H1 (cell line): ENCODE results near the gene MIA3. TPM values are rescaled to one million over a fixed set of nuclear protein-coding genes. Genes with fewer than 3 reads are reported as not detected.

Experiments
- CTCF ChIA-PET: fragments of 300-600 bp; sonication (Branson Sonifier 250); formaldehyde crosslinking; loops from one replicate; lab custom pipeline; 2021; ENCODE audit not compliant: partially characterized antibody; lab: Charles Lee
- POLR2A ChIA-PET: fragments of 300-600 bp; sonication (Branson Sonifier 250); formaldehyde crosslinking; loops from one replicate; lab custom pipeline; 2021; ENCODE audit warnings: inconsistent platforms; ENCODE audit not compliant: partially characterized antibody; lab: Charles Lee
- DNase-seq, 2 experiments: peaks; one replicate each; pipeline versions ENCODE4 v3.0.0 to v3.0.0-alpha.2; 2010 to 2022; ENCODE audit warnings: low spot score in 2 of 2, low read depth in 1 of 2, mixed read lengths in 1 of 2
- FAIRE-seq: peaks from 2 replicates; lab custom pipeline; 2011; peaks lifted over from hg19 to GRCh38; lab: Jason Lieb, UNC
- H2AFZ ChIP-seq: 2 replicates; pipeline ENCODE4 v1.8.1; 2012; ENCODE audit warnings: low read length, inconsistent platforms
- H2AK5ac ChIP-seq: 2 replicates; pipeline ENCODE4 v1.6.1; 2013; ENCODE audit warnings: low read depth, low read length
- H2BK120ac ChIP-seq: replicated peaks from 2 replicates; pipeline ENCODE3; 2013; ENCODE audit warnings: low read depth, low read length, inconsistent platforms
- H2BK12ac ChIP-seq: 2 replicates; pipeline ENCODE4 v1.6.1; 2013; ENCODE audit warnings: low read depth, low read length
- H2BK15ac ChIP-seq: 2 replicates; pipeline ENCODE4 v1.6.1; 2013; ENCODE audit warnings: low read length
- H2BK20ac ChIP-seq: 2 replicates; pipeline ENCODE4 v1.6.1; 2013; ENCODE audit warnings: low read length
- H2BK5ac ChIP-seq: 2 replicates; pipeline ENCODE4 v1.6.1; 2013; ENCODE audit warnings: low read depth, low read length
- H3K14ac ChIP-seq: 2 replicates; pipeline ENCODE4 v1.6.1; 2013; ENCODE audit warnings: inconsistent platforms; ENCODE audit not compliant: insufficient read length
- H3K18ac ChIP-seq: 2 replicates; pipeline ENCODE4 v1.6.1; 2013; ENCODE audit warnings: low read length; ENCODE audit errors: extremely low read depth
- H3K23ac ChIP-seq: 2 replicates; pipeline ENCODE4 v1.6.1; 2013; ENCODE audit warnings: inconsistent platforms; ENCODE audit not compliant: insufficient read length
- H3K23me2 ChIP-seq: 2 replicates; pipeline ENCODE4 v1.6.1; 2013; ENCODE audit warnings: low read depth, low read length
- H3K27ac ChIP-seq: 2 replicates; pipeline ENCODE4 v1.6.1; 2011; ENCODE audit warnings: low read depth, low read length, inconsistent platforms
- H3K27me3 ChIP-seq, 4 experiments: replicated peaks in 1 of 4; 1 replicate in 1 of 4; 2 replicates in 3 of 4; pipeline versions ENCODE4 v1.6.1 to v1.8.1; 2011 to 2013; ENCODE audit warnings: low read length in 3 of 4, mild to moderate bottlenecking in 3 of 4, inconsistent platforms in 2 of 4, mixed read lengths in 2 of 4, moderate library complexity in 1 of 4; ENCODE audit not compliant: control insufficient read depth in 3 of 4, insufficient read depth in 3 of 4; ENCODE audit errors: extremely low read depth in 1 of 4
- H3K36me3 ChIP-seq, 4 experiments: 2 replicates each; pipeline versions ENCODE4 v1.6.1 to v1.8.1; 2011 to 2013; ENCODE audit warnings: mild to moderate bottlenecking in 4 of 4, low read length in 3 of 4, moderate library complexity in 2 of 4, control low read depth in 1 of 4, inconsistent platforms in 1 of 4; ENCODE audit not compliant: insufficient read depth in 4 of 4, control insufficient read depth in 2 of 4
- H3K4ac ChIP-seq: replicated peaks from 2 replicates; pipeline ENCODE3; 2013; ENCODE audit warnings: low read length, low read depth, mixed read lengths, inconsistent platforms; ENCODE audit not compliant: insufficient read length
- H3K4me1 ChIP-seq, 4 experiments: replicated peaks in 1 of 4; 1 replicate in 1 of 4; 2 replicates in 3 of 4; pipeline versions ENCODE4 v1.6.1 to v1.8.1; 2011 to 2013; ENCODE audit warnings: low read length in 3 of 4, inconsistent platforms in 2 of 4, mixed read lengths in 1 of 4; ENCODE audit not compliant: insufficient read depth in 4 of 4, control insufficient read depth in 3 of 4
- H3K4me2 ChIP-seq, 2 experiments: 2 replicates each; pipeline versions ENCODE4 v1.6.1 to v1.8.1; 2011 to 2013; ENCODE audit warnings: low read depth in 2 of 2, low read length in 2 of 2, control low read depth in 1 of 2, inconsistent platforms in 1 of 2, mild to moderate bottlenecking in 1 of 2; ENCODE audit not compliant: insufficient read depth in 1 of 2
- H3K4me3 ChIP-seq, 4 experiments: fragments of 200-600, 300-600 bp in 1 of 4; sonication (generic), shearing (Covaris generic), sonication (Bioruptor Twin) in 1 of 4; 2 replicates each; pipeline versions ENCODE4 v1.5.1 to v1.8.1; 2011 to 2016; ENCODE audit warnings: low read length in 4 of 4, low read depth in 3 of 4, control low read depth in 2 of 4, inconsistent platforms in 2 of 4, mild to moderate bottlenecking in 2 of 4, mixed read lengths in 1 of 4, moderate library complexity in 1 of 4; ENCODE audit not compliant: insufficient read depth in 2 of 4; ENCODE audit errors: extremely low read depth in 1 of 4
- H3K56ac ChIP-seq: replicated peaks from 2 replicates; pipeline ENCODE3; 2013; ENCODE audit warnings: low read depth, mild to moderate bottlenecking, mixed read lengths, low read length, inconsistent platforms; ENCODE audit not compliant: insufficient read length
- H3K79me1 ChIP-seq: 2 replicates; pipeline ENCODE4 v1.6.1; 2013; ENCODE audit warnings: low read depth, low read length, control low read depth
- H3K79me2 ChIP-seq, 2 experiments: 2 replicates each; pipeline versions ENCODE4 v1.6.1 to v1.8.1; 2012 to 2013; ENCODE audit warnings: low read length in 2 of 2, mild to moderate bottlenecking in 2 of 2, inconsistent platforms in 1 of 2; ENCODE audit not compliant: insufficient read depth in 2 of 2, control insufficient read depth in 1 of 2
- H3K9ac ChIP-seq, 4 experiments: replicated peaks in 1 of 4; 1 replicate in 1 of 4; 2 replicates in 3 of 4; pipeline versions ENCODE4 v1.6.1 to v1.8.1; 2011 to 2013; ENCODE audit warnings: low read depth in 3 of 4, low read length in 3 of 4, control low read depth in 2 of 4, mild to moderate bottlenecking in 2 of 4, moderate library complexity in 2 of 4, inconsistent platforms in 1 of 4; ENCODE audit errors: extremely low read depth in 1 of 4
- H3K9me3 ChIP-seq, 2 experiments: 2 replicates each; pipeline versions ENCODE4 v1.6.1 to v1.8.1; 2012 to 2013; ENCODE audit warnings: mild to moderate bottlenecking in 2 of 2, moderate library complexity in 2 of 2, control low read depth in 1 of 2, inconsistent platforms in 1 of 2, low read depth in 1 of 2, low read length in 1 of 2, mixed read lengths in 1 of 2; ENCODE audit not compliant: insufficient read depth in 2 of 2
- H4K20me1 ChIP-seq, 2 experiments: replicated peaks in 1 of 2; 2 replicates each; pipeline versions ENCODE3 to v1.8.1; 2011 to 2013; ENCODE audit warnings: inconsistent platforms in 2 of 2, low read length in 2 of 2, mild to moderate bottlenecking in 1 of 2; ENCODE audit not compliant: insufficient read depth in 2 of 2, control insufficient read depth in 1 of 2
- H4K5ac ChIP-seq: 2 replicates; pipeline ENCODE4 v1.6.1; 2013; ENCODE audit warnings: low read length, low read depth, mixed read lengths, inconsistent platforms; ENCODE audit not compliant: insufficient read length
- H4K8ac ChIP-seq: 2 replicates; pipeline ENCODE4 v1.8.0; 2013; ENCODE audit warnings: mild to moderate bottlenecking, moderate library complexity, low read length, inconsistent platforms; ENCODE audit not compliant: insufficient read depth; ENCODE audit errors: extremely low read depth
- H4K91ac ChIP-seq: replicated peaks from 2 replicates; pipeline ENCODE3; 2013; ENCODE audit warnings: low read length, mixed read lengths, inconsistent platforms; ENCODE audit not compliant: insufficient read length
- ASH2L ChIP-seq: fragments of 200-600, 300-600 bp; sonication (generic); IDR thresholded peaks from one replicate; pipeline ENCODE4 v1.7.1; 2017; ENCODE audit warnings: low read length
- CREB1 ChIP-seq: IDR thresholded peaks from 2 replicates; pipeline ENCODE4 v1.6.1; 2012; ENCODE audit warnings: inconsistent platforms
- EP300 ChIP-seq, 2 experiments: IDR thresholded peaks; 1 replicate in 1 of 2; 2 replicates in 1 of 2; pipeline ENCODE4 v1.6.1; 2011 to 2012; ENCODE audit warnings: low read depth in 2 of 2, low read length in 2 of 2, mild to moderate bottlenecking in 2 of 2, borderline replicate concordance in 1 of 2, inconsistent platforms in 1 of 2, moderate library complexity in 1 of 2
- HDAC2 ChIP-seq, 2 experiments: fragments of 300-600 bp in 1 of 2; sonication (generic) in 1 of 2; IDR thresholded peaks; 2 replicates each; pipeline ENCODE4 v1.6.1; 2011 to 2012; ENCODE audit warnings: low read depth in 2 of 2, low read length in 2 of 2, mild to moderate bottlenecking in 2 of 2, moderate library complexity in 2 of 2, borderline replicate concordance in 1 of 2, inconsistent platforms in 1 of 2
- KDM5A ChIP-seq: fragments of 200-600 bp; IDR thresholded peaks from 2 replicates; pipeline ENCODE4 v1.7.1; 2012; ENCODE audit warnings: mild to moderate bottlenecking, low read length, inconsistent platforms, mixed read lengths
- PHF8 ChIP-seq: fragments of 200-600 bp; sonication (generic); conservative IDR thresholded peaks from 2 replicates; pipeline ENCODE4 v1.7.1; 2012; ENCODE audit warnings: low read depth, mild to moderate bottlenecking, inconsistent platforms, low read length, moderate library complexity
- POLR2A ChIP-seq, 2 experiments: IDR thresholded peaks; 1 replicate in 1 of 2; 2 replicates in 1 of 2; pipeline ENCODE4 v1.6.1; 2011; ENCODE audit warnings: low read depth in 2 of 2, low read length in 2 of 2, mild to moderate bottlenecking in 2 of 2; ENCODE audit errors: control extremely low read depth in 1 of 2
- POU5F1 ChIP-seq: IDR thresholded peaks from 2 replicates; pipeline ENCODE4 v1.6.1; 2011; ENCODE audit warnings: low read depth, mild to moderate bottlenecking, low read length, moderate library complexity
- RAD21 ChIP-seq, 2 experiments: IDR thresholded peaks in 1 of 2; conservative IDR thresholded peaks in 1 of 2; 2 replicates each; pipeline ENCODE4 v1.6.1; 2011; ENCODE audit warnings: low read depth in 2 of 2, low read length in 2 of 2, improper control_type of control experiment in 1 of 2, inconsistent platforms in 1 of 2, mild to moderate bottlenecking in 1 of 2, moderate library complexity in 1 of 2
- SIRT6 ChIP-seq: IDR thresholded peaks from one replicate; pipeline ENCODE4 v1.7.1; 2012; ENCODE audit warnings: low read length, inconsistent platforms
- SRF ChIP-seq: IDR thresholded peaks from 2 replicates; pipeline ENCODE4 v1.6.1; 2011; ENCODE audit warnings: mild to moderate bottlenecking, low read depth, low read length, moderate library complexity
- WGBS, 2 experiments: shearing (Covaris generic) in 1 of 2; methylation state at CpG; one replicate each; pipeline versions ENCODE4 v1.1.6 to v1.1.7; 2013 to 2015; ENCODE audit warnings: low lambda C conversion rate in 2 of 2, mixed read lengths in 2 of 2, inconsistent platforms in 1 of 2, low coverage in 1 of 2, missing lambda C conversion rate in 1 of 2; ENCODE audit not compliant: insufficient replicate concordance in 2 of 2, insufficient coverage in 1 of 2, insufficient read length in 1 of 2; ENCODE audit errors: extremely low coverage in 1 of 2, missing lambda C conversion rate in 1 of 2; 5-methylcytosine and 5-hydroxymethylcytosine counted together
- polyA plus RNA-seq, 7 experiments: library from polyadenylated mRNA; depleted of rRNA in 3 of 7; stranded (reverse) in 5 of 7; unstranded in 2 of 7; fragments of >200 nt in 5 of 7; fragments of 200-250 nt in 2 of 7; gene quantifications; 1 replicate in 5 of 7; 2 replicates in 1 of 7; 4 replicates in 1 of 7; pipeline versions ENCODE4 v1.2.1 to v1.2.3, GENCODE V29; 2011 to 2013; ENCODE audit warnings: missing spikeins in 2 of 7, mixed read lengths in 2 of 7
- total RNA-seq: library from RNA; stranded (reverse); fragmentation: NEBNext Ultra II Directional; extraction: Animal tissue kit (Norgen Biotek cat#: 25700); gene quantifications from 2 replicates; pipeline ENCODE4 v1.2.1, GENCODE V29; 2021
- TF ChIP-seq, protein P1 (sequence below): IDR thresholded peaks from 2 replicates; pipeline ENCODE4 v1.6.1; 2011; ENCODE audit warnings: low read length, improper control_type of control experiment

Gene MIA3
- total and polyA plus RNA-seq, 2 of the 8 experiments (the other 6 are each of a cell fraction or from before 2014, with no cell fraction given), result 69.0 to 105 TPM

DNA sequence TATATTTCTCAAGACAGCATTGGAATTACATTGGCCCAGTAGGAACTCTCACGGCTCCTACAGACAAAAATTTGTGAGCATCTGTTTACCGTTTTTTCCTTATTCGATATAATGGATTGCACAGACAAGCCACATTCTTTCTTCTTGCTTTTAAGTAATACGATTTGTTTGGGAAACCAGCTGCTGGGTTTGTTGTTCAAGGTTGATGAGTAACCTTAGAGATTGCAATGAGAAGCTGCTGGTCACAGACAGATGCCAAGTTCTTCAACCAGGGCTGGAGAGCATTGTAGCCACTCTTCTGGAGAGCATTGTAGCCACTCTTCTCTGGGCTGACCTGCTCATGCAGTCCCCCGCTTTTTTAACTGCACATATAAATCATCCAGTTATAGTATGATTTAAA lies 1.4 kb upstream of the MIA3 start:
- no peak for FAIRE-seq
- CTCF ChIA-PET, result interaction anchor here (1.6 to 1.7 kb wide), 2 partner anchors 18 to 162 kb away, joined by 4 to 7 read pairs; no protein-coding TSS in a partner anchor

More for the DNA sequence above, 1.4 kb upstream of the MIA3 start:
- Histone ChIP-seq H3K27me3 (no peaks in the 10 kb centered on the region), H2AFZ (0 out of 2 replicates have a peak overlapping the region, but pooled peaks have one; percentile 18), H3K4me2 (0 out of 4 replicates have a peak overlapping the region, but pooled peaks have one; percentile 88), H4K8ac (no peak overlapping the region), H3K56ac (no peak overlapping the region), H4K5ac (no peak overlapping the region), H3K23ac (no peak overlapping the region), H3K79me2 (peaks cover 0 to 32% of the 10 kb centered on the region in 2 experiments; a peak in 3 of 4 replicates), H3K9ac (no peak overlapping the region), H3K27ac (no peak overlapping the region), H4K20me1 (peaks cover 2 to 7% of the 10 kb centered on the region in 2 experiments), H3K14ac (no peak overlapping the region), H3K36me3 (no peaks in the 10 kb centered on the region), H2BK12ac (no peak overlapping the region), H3K4me3 (0 out of 8 replicates have a peak overlapping the region, but pooled peaks of 1 of the 4 experiments have one; percentile 91), H3K4ac (no peak overlapping the region), H3K79me1 (peaks cover 6% of the 10 kb centered on the region), H3K18ac (no peak overlapping the region), H4K91ac (no peak overlapping the region), H2BK20ac (no peak overlapping the region), H3K23me2 (peaks cover 11% of the 10 kb centered on the region), H3K4me1 (peaks cover 0 to 4% (median 1%) of the 10 kb centered on the region in 4 experiments; a peak in 3 of 7 replicates), H2AK5ac (no peak overlapping the region), H2BK120ac (no peak overlapping the region), H2BK5ac (no peak overlapping the region), H3K9me3 (no peaks in the 10 kb centered on the region), H2BK15ac (no peak overlapping the region)
- WGBS, 2 experiments, result 89% methylated on average over 5 of the region's 5 CpGs; no CpG with 5 or more reads in 1 of the 2 experiments
- POLR2A ChIA-PET, result no interaction called here
- TF ChIP-seq HDAC2 (IDR thresholded peaks at IDR 0.05; ENCODE audit: borderline replicate concordance in 1 of 2, low read depth in 2 of 2, low read length in 2 of 2), result no peak
- TF ChIP-seq KDM5A, result no peak
- no peak for TF ChIP-seq CREB1
- TF ChIP-seq ASH2L, result no peak
- no peak for TF ChIP-seq EP300 (IDR thresholded peaks at IDR 0.05; ENCODE audit: borderline replicate concordance in 1 of 2, low read depth in 2 of 2, low read length in 2 of 2)
- TF ChIP-seq, protein P1, sequence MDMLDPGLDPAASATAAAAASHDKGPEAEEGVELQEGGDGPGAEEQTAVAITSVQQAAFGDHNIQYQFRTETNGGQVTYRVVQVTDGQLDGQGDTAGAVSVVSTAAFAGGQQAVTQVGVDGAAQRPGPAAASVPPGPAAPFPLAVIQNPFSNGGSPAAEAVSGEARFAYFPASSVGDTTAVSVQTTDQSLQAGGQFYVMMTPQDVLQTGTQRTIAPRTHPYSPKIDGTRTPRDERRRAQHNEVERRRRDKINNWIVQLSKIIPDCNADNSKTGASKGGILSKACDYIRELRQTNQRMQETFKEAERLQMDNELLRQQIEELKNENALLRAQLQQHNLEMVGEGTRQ, result no peak
- no peak for TF ChIP-seq RAD21 (IDR thresholded peaks at IDR 0.05 in 1 of 2, conservative IDR thresholded peaks at IDR 0.05 in 1 of 2; ENCODE audit: low read depth in 2 of 2, low read length in 2 of 2)
- no peak for TF ChIP-seq SIRT6
- no peak for TF ChIP-seq PHF8
- no peak for TF ChIP-seq SRF
- no peak for TF ChIP-seq POLR2A (IDR thresholded peaks at IDR 0.05; ENCODE audit: control extremely low read depth in 1 of 2, low read depth in 2 of 2, low read length in 2 of 2)
- TF ChIP-seq POU5F1, result no peak
- DNase-seq, result no peak
